Suppressor macrophage treated with lipopolysaccharide for 1 hour (primary cell): ENCODE data around the gene ZNF891.

ENCODE experiments used
- DNase-seq, 3 donors: peaks; one replicate each; pipeline ENCODE4 v3.0.0-alpha.2; 2020 to 2022

ZNF891 gene

GRCh38 chr12:133130038-133130807, at the start of gene ZNF891, which contains the start of gene ZNF10:
Gene ZNF891, minus strand, starts transcription at chr12:133130274. Its CDS starts 8,356 bp downstream, at chr12:133121918.
Gene ZNF10, plus strand, starts transcription at chr12:133130627. Its CDS starts 13,866 bp downstream, at chr12:133144493.
- DNase-seq = peak; percentile 93 to 96 (median 96)

- DNase-seq = no peak
Observed at GRCh38 chr12:133174901-133175300, 44.8 kb upstream of the ZNF891 start.

GRCh38 chr12:133172491-133172890, 42.4 kb upstream of the ZNF891 start:
- no peak for DNase-seq

- no peak for DNase-seq
Observed at GRCh38 chr12:133165776-133166175, 35.7 kb upstream of the ZNF891 start.

GRCh38 chr12:133156125-133156690, 26.1 kb upstream of the ZNF891 start:
- no peak for DNase-seq

- DNase-seq = no peak
Observed at GRCh38 chr12:133145981-133146380, 15.9 kb upstream of the ZNF891 start.

- DNase-seq = no peak
Observed at GRCh38 chr12:133135747-133136146, 5.7 kb upstream of the ZNF891 start.

GRCh38 chr12:133130808-133131128, 694 bp upstream of the ZNF891 start:
- peak in 1 of 3 donors; percentile 20 for DNase-seq

GRCh38 chr12:133129368-133130037, 571 bp downstream of the ZNF891 start:
- DNase-seq = peak in 1 of 3 donors; percentile 7

- no peak for DNase-seq
Observed at GRCh38 chr12:133124674-133125073, 5.4 kb downstream of the ZNF891 start.

GRCh38 chr12:133120385-133121191, 9.5 kb downstream of the ZNF891 start:
- DNase-seq = peak in 1 of 3 donors; percentile 18

- no peak for DNase-seq
Observed at GRCh38 chr12:133108150-133108549, 21.9 kb downstream of the ZNF891 start.

GRCh38 chr12:133107121-133107520, 23.0 kb downstream of the ZNF891 start:
- no peak for DNase-seq

GRCh38 chr12:133106253-133106652, 23.8 kb downstream of the ZNF891 start:
- DNase-seq = peak in 2 of 3 donors; percentile 4 to 22

GRCh38 chr12:133105620-133106019, 24.5 kb downstream of the ZNF891 start:
- DNase-seq = peak in 1 of 3 donors; percentile 20

GRCh38 chr12:133083345-133083744, 46.7 kb downstream of the ZNF891 start:
- no peak for DNase-seq

GRCh38 chr12:133081159-133081780, 48.8 kb downstream of the ZNF891 start:
- DNase-seq = no peak

- DNase-seq = peak; percentile 98 to 99 (median 99)
Observed at GRCh38 chr12:133080368-133081158, 49.5 kb downstream of the ZNF891 start, which contains the start of gene ZNF140. Gene ZNF140, plus strand, starts transcription at chr12:133080923. Its CDS starts 398 bp downstream, at chr12:133081321.

GRCh38 chr12:133080026-133080367, 50.1 kb downstream of the ZNF891 start:
- DNase-seq = peak; percentile 97 to 99 (median 99)

GRCh38 chr12:133073836-133074235, 56.2 kb downstream of the ZNF891 start:
- DNase-seq = no peak

- no peak for DNase-seq
Observed at GRCh38 chr12:133063556-133063955, 66.5 kb downstream of the ZNF891 start.

GRCh38 chr12:133061954-133062353, 68.1 kb downstream of the ZNF891 start:
- DNase-seq = no peak
